Measurements from ENCODE around the gene SMARCA4.
A peak's percentile ranks its signal among the peaks of the same experiment; 100 is the strongest.

DNA sequence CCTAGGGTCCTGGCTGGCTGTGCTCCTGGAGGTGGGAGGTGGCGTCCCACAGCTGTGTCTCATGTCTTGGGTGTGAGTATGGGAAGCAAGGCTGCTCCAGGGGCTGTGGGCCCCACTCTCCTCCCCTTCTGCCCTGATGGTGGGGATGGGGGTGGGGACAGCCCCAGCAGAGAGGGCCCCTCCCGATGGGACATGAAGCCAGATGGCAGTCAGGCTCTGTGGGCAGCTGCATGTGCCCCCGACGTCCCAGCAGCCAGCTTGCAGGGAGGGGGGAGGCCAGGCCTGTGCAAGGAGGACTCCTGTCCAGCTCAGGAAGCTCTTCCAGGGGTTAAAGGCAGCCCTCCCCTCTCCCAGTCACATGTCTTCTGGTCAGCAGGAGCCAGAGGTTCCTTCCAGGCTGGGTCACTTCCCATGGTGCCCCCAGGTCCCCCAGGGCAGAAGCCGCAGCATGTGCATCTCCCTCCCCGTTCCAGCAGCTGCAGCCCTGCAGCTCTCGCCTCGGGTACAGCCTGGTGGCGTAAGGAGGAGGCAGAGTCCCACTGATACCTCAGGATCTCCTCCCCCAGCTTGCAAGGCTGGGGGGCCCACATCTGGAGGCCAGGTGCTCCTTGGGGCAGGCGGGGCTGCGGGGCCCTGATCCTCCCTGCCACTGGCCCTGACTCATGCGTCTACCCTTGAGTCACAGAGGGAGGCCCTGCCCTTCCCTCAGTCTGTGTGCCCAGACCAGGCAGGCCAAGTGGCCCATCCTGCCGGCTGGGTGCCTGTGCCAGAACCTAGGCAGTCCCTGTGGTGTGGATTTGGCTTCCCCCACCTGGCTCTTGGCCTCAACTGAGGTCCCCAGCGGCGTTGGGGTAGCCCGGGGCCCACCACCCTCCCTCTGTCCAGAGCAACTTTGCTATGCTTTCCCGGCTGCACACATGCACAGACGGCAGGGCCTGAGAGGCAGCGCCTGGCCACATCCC lies 45.4 kb upstream of the SMARCA4 start:
- TF ChIP-seq, protein P1, sequence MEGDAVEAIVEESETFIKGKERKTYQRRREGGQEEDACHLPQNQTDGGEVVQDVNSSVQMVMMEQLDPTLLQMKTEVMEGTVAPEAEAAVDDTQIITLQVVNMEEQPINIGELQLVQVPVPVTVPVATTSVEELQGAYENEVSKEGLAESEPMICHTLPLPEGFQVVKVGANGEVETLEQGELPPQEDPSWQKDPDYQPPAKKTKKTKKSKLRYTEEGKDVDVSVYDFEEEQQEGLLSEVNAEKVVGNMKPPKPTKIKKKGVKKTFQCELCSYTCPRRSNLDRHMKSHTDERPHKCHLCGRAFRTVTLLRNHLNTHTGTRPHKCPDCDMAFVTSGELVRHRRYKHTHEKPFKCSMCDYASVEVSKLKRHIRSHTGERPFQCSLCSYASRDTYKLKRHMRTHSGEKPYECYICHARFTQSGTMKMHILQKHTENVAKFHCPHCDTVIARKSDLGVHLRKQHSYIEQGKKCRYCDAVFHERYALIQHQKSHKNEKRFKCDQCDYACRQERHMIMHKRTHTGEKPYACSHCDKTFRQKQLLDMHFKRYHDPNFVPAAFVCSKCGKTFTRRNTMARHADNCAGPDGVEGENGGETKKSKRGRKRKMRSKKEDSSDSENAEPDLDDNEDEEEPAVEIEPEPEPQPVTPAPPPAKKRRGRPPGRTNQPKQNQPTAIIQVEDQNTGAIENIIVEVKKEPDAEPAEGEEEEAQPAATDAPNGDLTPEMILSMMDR (IDR thresholded peaks at IDR 0.05; ENCODE audit: poor library complexity): peak; percentile 7
- no peak for TF ChIP-seq EZH2phosphoT487 (IDR thresholded peaks at IDR 0.05; ENCODE audit: low read depth, severe bottlenecking, unreplicated experiment)
- TF ChIP-seq EZH2 (IDR thresholded peaks at IDR 0.05; ENCODE audit: borderline replicate concordance): no peak

All from hepatocyte (in vitro differentiated cells).